BE2C (cell line): ENCODE data around the gene OR52E6.

Source experiments
- DNase-seq: peaks from one replicate; pipeline ENCODE4 v3.0.0-alpha.2; 2020
- H3K27me3 ChIP-seq: fragments of 250-450 bp; sonication (Bioruptor Pico); 2 replicates; pipeline ENCODE4 v1.5.1; 2020; ENCODE audit warnings: mild to moderate bottlenecking
- H3K36me3 ChIP-seq: fragments of 250-450 bp; sonication (Bioruptor Pico); 2 replicates; pipeline ENCODE4 v1.5.1; 2020; ENCODE audit warnings: mild to moderate bottlenecking
- H3K4me1 ChIP-seq: fragments of 250-450 bp; sonication (Bioruptor Pico); 2 replicates; pipeline ENCODE4 v1.5.1; 2020
- H3K4me3 ChIP-seq: 2 replicates; pipeline ENCODE4 v1.5.1; 2011; ENCODE audit warnings: low read depth, low read length
- H3K9me3 ChIP-seq: fragments of 250-450 bp; sonication (Bioruptor Pico); 2 replicates; pipeline ENCODE4 v1.5.1; 2020
- CTCF ChIP-seq: IDR thresholded peaks from 2 replicates; pipeline ENCODE4 v1.5.1; 2012; ENCODE audit warnings: mild to moderate bottlenecking, low read depth, low read length

OR52E6 gene

DNA sequence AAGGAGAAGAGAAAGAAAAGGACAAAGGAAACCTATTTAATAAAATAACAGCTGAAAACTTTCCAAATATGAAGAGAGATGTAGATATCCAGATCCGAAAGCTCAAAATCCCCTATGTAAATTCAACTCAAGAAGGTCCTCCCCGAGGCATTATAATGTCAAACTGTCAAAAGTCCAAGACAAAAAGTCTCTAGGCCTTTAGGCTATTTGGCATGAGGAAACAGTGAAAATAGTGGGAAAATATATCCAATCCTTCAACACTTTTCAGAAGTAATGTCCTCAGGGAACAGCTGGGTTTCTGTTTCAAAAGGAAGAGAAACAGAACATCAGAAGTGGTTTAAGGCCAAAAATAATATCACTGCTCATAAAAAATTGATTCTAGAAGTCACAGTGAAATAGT, 36.9 kb upstream of the OR52E6 start:
- Histone ChIP-seq H3K4me3 (no peak overlapping the region), H3K4me1 (no peaks in the 10 kb centered on the region), H3K27me3 (no peaks in the 10 kb centered on the region), H3K36me3 (no peaks in the 10 kb centered on the region), H3K9me3 (no peaks in the 10 kb centered on the region)
- no peak for DNase-seq
- no peak for TF ChIP-seq CTCF

DNA sequence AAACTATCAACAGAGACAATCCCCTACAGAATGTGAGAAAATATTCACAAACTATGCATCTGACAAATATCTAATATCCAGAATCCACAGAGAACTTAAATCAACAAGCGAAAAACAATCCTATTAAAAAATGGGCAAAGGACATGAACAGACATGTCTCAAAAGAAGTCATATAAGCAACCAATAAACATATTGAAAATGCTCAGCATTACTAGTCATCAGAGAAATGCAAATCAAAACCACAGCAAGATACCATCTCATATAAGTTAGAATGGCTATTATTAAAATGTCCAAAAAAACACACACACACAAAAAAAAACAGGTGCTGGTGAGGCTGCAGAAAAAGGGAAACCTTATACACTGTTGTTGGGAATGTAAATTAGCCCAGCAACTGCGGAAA, 24.1 kb upstream of the OR52E6 start:
- H3K9me3 ChIP-seq, result no peaks in the 10 kb centered on the region
- no peak for TF ChIP-seq CTCF
- no peak for DNase-seq
- H3K4me1 ChIP-seq, result no peaks in the 10 kb centered on the region
- H3K4me3 ChIP-seq, result no peak overlapping the region
- no peaks in the 10 kb centered on the region for H3K27me3 ChIP-seq
- no peaks in the 10 kb centered on the region for H3K36me3 ChIP-seq

DNA sequence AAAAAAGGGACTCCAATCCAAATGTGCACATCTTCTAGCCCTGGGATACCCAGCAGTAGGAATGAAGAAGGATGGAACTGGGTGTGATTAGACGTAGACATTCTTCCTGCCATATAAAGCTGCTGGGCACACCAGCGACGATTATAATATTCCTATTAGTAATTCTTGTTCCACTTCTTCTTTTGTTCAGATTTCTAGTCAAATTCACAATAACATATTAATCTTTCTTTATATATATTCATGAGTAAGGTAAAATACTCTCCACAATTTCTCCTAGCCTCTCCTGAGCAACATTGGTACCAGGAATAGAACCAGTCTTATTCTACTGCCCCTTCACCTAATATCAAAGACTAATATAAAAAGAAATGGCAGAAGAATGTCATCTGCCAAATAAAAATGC, 15.9 kb upstream of the OR52E6 start, which contains the start of gene OR52E8:
Gene OR52E8 (minus strand): TSS at position 101 of the 400 bp plus-strand sequence. CDS start 0 bp downstream, at position 101.
- no peaks in the 10 kb centered on the region for H3K27me3 ChIP-seq
- no peak for DNase-seq
- no peaks in the 10 kb centered on the region for H3K9me3 ChIP-seq
- H3K4me1 ChIP-seq, result no peaks in the 10 kb centered on the region
- H3K4me3 ChIP-seq, result no peak within 1 kb of the TSS
- H3K36me3 ChIP-seq, result no peaks in the 10 kb centered on the region
- TF ChIP-seq CTCF, result no peak

DNA sequence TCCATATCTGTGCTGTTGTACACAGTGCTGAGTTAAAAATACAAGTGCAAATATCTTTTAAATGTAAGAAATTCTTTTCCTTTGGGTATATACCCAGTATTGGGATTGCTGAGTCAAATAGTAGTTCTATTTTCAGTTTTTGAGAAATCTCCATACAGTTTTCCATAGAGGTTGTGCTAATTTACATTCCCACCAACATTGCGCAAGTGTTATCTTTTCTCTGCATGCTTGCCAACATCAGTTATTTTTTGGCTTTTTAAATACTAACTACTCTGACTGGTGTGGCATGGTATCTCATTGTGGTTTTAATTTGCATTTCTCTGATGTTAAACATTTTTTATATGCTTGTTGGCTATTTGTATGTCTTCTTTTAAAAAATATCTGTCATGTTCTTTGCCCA, 9.3 kb upstream of the OR52E6 start:
- Histone ChIP-seq H3K9me3 (no peaks in the 10 kb centered on the region), H3K4me1 (no peaks in the 10 kb centered on the region), H3K4me3 (no peak overlapping the region), H3K27me3 (no peaks in the 10 kb centered on the region), H3K36me3 (no peaks in the 10 kb centered on the region)
- no peak for TF ChIP-seq CTCF
- no peak for DNase-seq

GRCh38 chr11:5847711-5848110, 6.0 kb upstream of the OR52E6 start:
- Histone ChIP-seq H3K4me1 (no peaks in the 10 kb centered on the region), H3K27me3 (no peaks in the 10 kb centered on the region), H3K9me3 (no peaks in the 10 kb centered on the region), H3K36me3 (no peaks in the 10 kb centered on the region), H3K4me3 (no peak overlapping the region)
- no peak for TF ChIP-seq CTCF
- DNase-seq, result no peak

DNA sequence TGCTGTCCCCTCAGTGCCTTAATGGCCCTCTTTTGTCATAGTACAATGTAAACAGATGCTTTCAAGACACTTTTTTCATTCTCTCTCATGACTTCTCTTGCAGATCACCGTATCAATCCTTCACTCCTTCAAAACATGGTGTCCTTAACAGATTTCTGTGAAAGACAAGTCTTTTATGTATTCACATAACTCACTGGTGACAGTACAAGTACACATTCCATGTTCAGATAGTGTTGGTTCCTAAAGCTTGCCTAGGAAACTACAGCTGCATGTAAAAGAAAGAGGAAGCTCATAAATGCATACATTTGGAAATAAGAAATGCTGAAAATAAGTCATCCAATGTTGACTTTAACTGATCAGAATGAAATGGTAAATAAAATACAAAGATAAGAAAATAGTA, 5.0 kb upstream of the OR52E6 start:
- Histone ChIP-seq H3K27me3 (no peaks in the 10 kb centered on the region), H3K4me3 (no peak overlapping the region)
- no peak for TF ChIP-seq CTCF

More for the DNA sequence above, 5.0 kb upstream of the OR52E6 start:
- Histone ChIP-seq H3K9me3 (no peaks in the 10 kb centered on the region), H3K36me3 (no peaks in the 10 kb centered on the region), H3K4me1 (no peaks in the 10 kb centered on the region)
- DNase-seq, result no peak
